Measurements from ENCODE around the gene ABLIM3. TPM values are rescaled to one million over a fixed set of nuclear protein-coding genes. Genes with fewer than 3 reads are reported as not detected.

The ABLIM3 gene
- polyA plus RNA-seq, 1 donor from 2014 or later, result 17.7 TPM

DNA sequence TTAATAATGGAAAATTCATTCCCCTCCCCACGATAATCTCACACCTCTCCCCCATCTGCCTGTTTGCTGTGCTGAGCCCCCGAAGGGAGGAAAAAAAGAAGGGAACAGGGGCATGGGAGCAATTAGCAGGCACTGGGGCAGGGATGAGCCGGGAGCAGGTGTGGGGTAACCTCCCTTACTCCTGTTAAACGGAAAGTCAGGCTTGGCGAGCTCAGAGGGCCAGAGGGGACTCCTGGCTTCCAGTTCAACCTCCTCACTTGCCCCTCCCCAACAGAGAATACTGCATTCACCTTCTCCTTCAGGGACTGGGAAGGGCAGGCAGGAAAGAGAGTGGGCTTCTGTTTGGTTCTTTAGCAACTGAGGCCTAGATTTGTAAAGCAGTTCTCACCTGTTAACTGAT is 131.9 kb downstream of the ABLIM3 start:
- Histone ChIP-seq H2AFZ (ENCODE audit: low read depth, low read length) (no peak overlapping the region), H3K4me3 (ENCODE audit: low read length) (no peak overlapping the region), H3K79me2 (replicated peaks; ENCODE audit: insufficient read depth, low read length) (no peaks in the 10 kb centered on the region), H3K9me2 (ENCODE audit: insufficient read depth, low read length) (no peaks in the 10 kb centered on the region), H3F3A (ENCODE audit: insufficient read depth, low read length, poor library complexity, severe bottlenecking) (no peaks in the 10 kb centered on the region), H3K27ac (ENCODE audit: low read length) (no peak overlapping the region), H3K36me3 (ENCODE audit: insufficient read depth, low read length) (no peaks in the 10 kb centered on the region), H3K4me2 (ENCODE audit: low read length) (no peak overlapping the region), H3K9me3 (ENCODE audit: low read length) (no peaks in the 10 kb centered on the region), H4K20me1 (ENCODE audit: insufficient read depth) (no peaks in the 10 kb centered on the region), H3K27me3 (ENCODE audit: insufficient read depth, low read depth, low read length) (peaks cover 32% of the 10 kb centered on the region), H3K9ac (ENCODE audit: low read length) (no peak overlapping the region)
- TF ChIP-seq EP300 (conservative IDR thresholded peaks at IDR 0.05; ENCODE audit: poor library complexity, severe bottlenecking) (no peak), MXI1 (conservative IDR thresholded peaks at IDR 0.05; ENCODE audit: poor library complexity, severe bottlenecking) (no peak), RAD21 (conservative IDR thresholded peaks at IDR 0.05) (no peak)

DNA sequence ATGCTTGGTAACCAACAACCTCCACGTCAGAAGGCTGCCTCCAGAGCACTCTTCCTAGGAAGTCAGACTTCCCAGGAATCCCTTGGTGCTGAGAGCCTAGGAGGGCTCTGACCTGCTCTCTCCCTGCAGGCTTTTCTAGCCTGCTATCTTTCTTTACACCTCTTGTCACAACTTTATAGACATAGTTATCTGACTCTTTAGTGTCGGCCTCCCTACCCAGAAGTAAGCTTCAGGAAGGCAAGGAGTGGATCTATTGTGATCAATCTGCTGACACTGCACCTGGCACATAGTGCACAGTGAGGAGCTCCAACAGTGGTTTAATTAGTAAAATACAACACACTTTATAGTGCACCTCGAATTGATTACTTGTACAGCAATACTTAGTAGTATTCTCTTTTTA is 132.7 kb downstream of the ABLIM3 start:
- Histone ChIP-seq H3K9ac (ENCODE audit: low read length) (no peak overlapping the region), H3K27me3 (ENCODE audit: insufficient read depth, low read depth, low read length) (peaks cover 32% of the 10 kb centered on the region), H3K79me2 (replicated peaks; ENCODE audit: insufficient read depth, low read length) (no peaks in the 10 kb centered on the region), H3K9me3 (ENCODE audit: low read length) (no peaks in the 10 kb centered on the region), H3K27ac (ENCODE audit: low read length) (no peak overlapping the region), H3K9me2 (ENCODE audit: insufficient read depth, low read length) (no peaks in the 10 kb centered on the region), H3F3A (ENCODE audit: insufficient read depth, low read length, poor library complexity, severe bottlenecking) (no peaks in the 10 kb centered on the region), H3K4me2 (ENCODE audit: low read length) (no peak overlapping the region), H3K4me3 (ENCODE audit: low read length) (no peak overlapping the region), H4K20me1 (ENCODE audit: insufficient read depth) (no peaks in the 10 kb centered on the region), H2AFZ (ENCODE audit: low read depth, low read length) (no peak overlapping the region), H3K36me3 (ENCODE audit: insufficient read depth, low read length) (no peaks in the 10 kb centered on the region)
- TF ChIP-seq EP300 (conservative IDR thresholded peaks at IDR 0.05; ENCODE audit: poor library complexity, severe bottlenecking) (no peak), MXI1 (conservative IDR thresholded peaks at IDR 0.05; ENCODE audit: poor library complexity, severe bottlenecking) (no peak), POLR2AphosphoS5 (IDR thresholded peaks at IDR 0.05) (no peak), EZH2 (IDR thresholded peaks at IDR 0.05; ENCODE audit: borderline replicate concordance, insufficient read depth, low read length, poor library complexity, severe bottlenecking) (no peak), SMC3 (conservative IDR thresholded peaks at IDR 0.05; ENCODE audit: poor library complexity) (no peak), RAD21 (conservative IDR thresholded peaks at IDR 0.05) (no peak)
- TF ChIP-seq, protein P1, sequence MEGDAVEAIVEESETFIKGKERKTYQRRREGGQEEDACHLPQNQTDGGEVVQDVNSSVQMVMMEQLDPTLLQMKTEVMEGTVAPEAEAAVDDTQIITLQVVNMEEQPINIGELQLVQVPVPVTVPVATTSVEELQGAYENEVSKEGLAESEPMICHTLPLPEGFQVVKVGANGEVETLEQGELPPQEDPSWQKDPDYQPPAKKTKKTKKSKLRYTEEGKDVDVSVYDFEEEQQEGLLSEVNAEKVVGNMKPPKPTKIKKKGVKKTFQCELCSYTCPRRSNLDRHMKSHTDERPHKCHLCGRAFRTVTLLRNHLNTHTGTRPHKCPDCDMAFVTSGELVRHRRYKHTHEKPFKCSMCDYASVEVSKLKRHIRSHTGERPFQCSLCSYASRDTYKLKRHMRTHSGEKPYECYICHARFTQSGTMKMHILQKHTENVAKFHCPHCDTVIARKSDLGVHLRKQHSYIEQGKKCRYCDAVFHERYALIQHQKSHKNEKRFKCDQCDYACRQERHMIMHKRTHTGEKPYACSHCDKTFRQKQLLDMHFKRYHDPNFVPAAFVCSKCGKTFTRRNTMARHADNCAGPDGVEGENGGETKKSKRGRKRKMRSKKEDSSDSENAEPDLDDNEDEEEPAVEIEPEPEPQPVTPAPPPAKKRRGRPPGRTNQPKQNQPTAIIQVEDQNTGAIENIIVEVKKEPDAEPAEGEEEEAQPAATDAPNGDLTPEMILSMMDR (IDR thresholded peaks at IDR 0.05; ENCODE audit: poor library complexity, severe bottlenecking), result no peak

DNA sequence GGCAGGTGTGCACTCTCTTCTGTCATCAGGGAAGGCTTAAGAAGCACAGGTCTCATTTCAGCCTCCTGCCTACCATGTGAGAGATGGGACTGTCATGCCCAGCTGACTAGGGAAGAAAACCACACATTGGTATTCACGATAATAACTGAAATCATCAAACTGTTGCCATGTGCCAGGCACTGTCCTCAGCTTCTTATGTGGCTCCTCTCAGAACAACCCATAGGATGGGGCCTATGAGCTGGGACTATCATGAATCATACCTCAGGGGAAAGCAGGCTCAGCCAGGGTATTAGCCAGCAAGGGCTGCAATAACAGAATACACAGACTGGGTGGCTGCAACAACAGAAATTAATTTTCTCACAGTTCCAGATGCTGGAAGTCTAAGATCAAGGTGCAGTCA is 133.6 kb downstream of the ABLIM3 start:
- Histone ChIP-seq H2AFZ (ENCODE audit: low read depth, low read length) (no peak overlapping the region), H3K27ac (ENCODE audit: low read length) (no peak overlapping the region), H3F3A (ENCODE audit: insufficient read depth, low read length, poor library complexity, severe bottlenecking) (no peaks in the 10 kb centered on the region), H3K79me2 (replicated peaks; ENCODE audit: insufficient read depth, low read length) (no peaks in the 10 kb centered on the region), H3K4me3 (ENCODE audit: low read length) (no peak overlapping the region), H3K4me2 (ENCODE audit: low read length) (no peak overlapping the region), H3K9me3 (ENCODE audit: low read length) (no peaks in the 10 kb centered on the region), H4K20me1 (ENCODE audit: insufficient read depth) (no peaks in the 10 kb centered on the region), H3K27me3 (ENCODE audit: insufficient read depth, low read depth, low read length) (peaks cover 32% of the 10 kb centered on the region), H3K9ac (ENCODE audit: low read length) (no peak overlapping the region), H3K9me2 (ENCODE audit: insufficient read depth, low read length) (no peaks in the 10 kb centered on the region), H3K36me3 (ENCODE audit: insufficient read depth, low read length) (no peaks in the 10 kb centered on the region)
- TF ChIP-seq, protein P2, sequence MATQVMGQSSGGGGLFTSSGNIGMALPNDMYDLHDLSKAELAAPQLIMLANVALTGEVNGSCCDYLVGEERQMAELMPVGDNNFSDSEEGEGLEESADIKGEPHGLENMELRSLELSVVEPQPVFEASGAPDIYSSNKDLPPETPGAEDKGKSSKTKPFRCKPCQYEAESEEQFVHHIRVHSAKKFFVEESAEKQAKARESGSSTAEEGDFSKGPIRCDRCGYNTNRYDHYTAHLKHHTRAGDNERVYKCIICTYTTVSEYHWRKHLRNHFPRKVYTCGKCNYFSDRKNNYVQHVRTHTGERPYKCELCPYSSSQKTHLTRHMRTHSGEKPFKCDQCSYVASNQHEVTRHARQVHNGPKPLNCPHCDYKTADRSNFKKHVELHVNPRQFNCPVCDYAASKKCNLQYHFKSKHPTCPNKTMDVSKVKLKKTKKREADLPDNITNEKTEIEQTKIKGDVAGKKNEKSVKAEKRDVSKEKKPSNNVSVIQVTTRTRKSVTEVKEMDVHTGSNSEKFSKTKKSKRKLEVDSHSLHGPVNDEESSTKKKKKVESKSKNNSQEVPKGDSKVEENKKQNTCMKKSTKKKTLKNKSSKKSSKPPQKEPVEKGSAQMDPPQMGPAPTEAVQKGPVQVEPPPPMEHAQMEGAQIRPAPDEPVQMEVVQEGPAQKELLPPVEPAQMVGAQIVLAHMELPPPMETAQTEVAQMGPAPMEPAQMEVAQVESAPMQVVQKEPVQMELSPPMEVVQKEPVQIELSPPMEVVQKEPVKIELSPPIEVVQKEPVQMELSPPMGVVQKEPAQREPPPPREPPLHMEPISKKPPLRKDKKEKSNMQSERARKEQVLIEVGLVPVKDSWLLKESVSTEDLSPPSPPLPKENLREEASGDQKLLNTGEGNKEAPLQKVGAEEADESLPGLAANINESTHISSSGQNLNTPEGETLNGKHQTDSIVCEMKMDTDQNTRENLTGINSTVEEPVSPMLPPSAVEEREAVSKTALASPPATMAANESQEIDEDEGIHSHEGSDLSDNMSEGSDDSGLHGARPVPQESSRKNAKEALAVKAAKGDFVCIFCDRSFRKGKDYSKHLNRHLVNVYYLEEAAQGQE (IDR thresholded peaks at IDR 0.05; ENCODE audit: borderline replicate concordance), result no peak
- no peak for TF ChIP-seq TAF1 (IDR thresholded peaks at IDR 0.05; ENCODE audit: low read depth)
- TF ChIP-seq EZH2 (IDR thresholded peaks at IDR 0.05; ENCODE audit: borderline replicate concordance, insufficient read depth, low read length, poor library complexity, severe bottlenecking), result no peak
- no peak for TF ChIP-seq EP300 (conservative IDR thresholded peaks at IDR 0.05; ENCODE audit: poor library complexity, severe bottlenecking)
- TF ChIP-seq RAD21 (conservative IDR thresholded peaks at IDR 0.05), result no peak
- TF ChIP-seq SMC3 (conservative IDR thresholded peaks at IDR 0.05; ENCODE audit: poor library complexity), result no peak
- TF ChIP-seq, protein P1 (IDR thresholded peaks at IDR 0.05; ENCODE audit: poor library complexity, severe bottlenecking), result no peak
- no peak for TF ChIP-seq MXI1 (conservative IDR thresholded peaks at IDR 0.05; ENCODE audit: poor library complexity, severe bottlenecking)
- no peak for TF ChIP-seq POLR2AphosphoS5 (IDR thresholded peaks at IDR 0.05)
